ENCODE results near the gene GBGT1.
"Not testable (repeated sequence)": the region's sequence is repeated elsewhere in the genome, so short reads cannot be mapped to it uniquely, and the experiment has no call there.

The GBGT1 gene

DNA sequence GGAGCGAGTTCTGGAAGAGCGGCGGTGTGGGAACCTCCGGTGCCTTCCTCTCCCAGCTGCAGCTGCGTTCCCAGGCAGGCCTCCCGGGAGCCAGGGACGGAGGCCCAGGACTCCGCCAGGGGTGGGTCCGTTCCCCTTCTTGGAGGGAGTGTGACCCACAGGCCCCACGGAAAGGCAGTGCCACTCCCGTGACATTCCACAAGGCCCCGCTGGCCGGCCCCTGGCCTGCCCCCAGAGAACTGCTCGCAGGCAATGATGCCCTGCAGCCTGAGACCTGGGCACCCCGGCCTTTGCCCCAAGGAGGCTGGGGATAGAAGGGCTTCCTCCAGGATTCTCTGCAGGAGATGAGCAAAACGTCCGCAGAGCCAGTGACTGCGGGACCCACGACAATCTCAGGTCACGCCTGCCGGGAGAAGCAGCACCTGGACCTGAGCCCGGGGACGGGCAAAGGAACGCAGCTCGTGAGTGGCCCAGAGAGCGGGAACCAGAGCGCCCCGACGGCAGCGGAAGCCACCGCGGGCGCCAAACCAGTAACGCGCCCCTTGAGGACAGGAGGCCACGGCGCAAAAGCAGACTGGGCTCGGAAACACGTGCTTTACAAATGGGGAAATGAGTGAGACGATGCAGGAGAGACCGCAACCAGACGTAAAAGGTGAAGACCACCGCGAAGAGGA lies 36.1 kb upstream of the GBGT1 start:
- DNase-seq: no peak

DNA sequence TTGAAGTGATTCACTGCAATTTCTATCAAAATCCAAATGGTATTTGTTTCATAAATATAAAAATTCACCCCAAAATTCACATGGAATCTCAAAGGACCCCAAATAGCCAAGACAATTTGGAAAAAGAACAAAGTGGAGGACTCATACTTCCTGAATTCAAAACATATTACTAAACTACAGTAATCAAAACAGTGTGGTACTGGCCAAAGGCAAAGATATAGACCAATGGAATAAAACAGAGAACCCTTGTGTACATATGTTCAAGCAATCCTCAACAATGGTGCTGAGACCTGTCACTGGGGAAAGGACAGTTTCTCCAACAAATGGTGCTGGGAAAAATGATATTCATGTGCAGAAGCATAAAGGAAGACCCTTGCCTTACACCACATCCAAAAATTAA lies 31.3 kb upstream of the GBGT1 start:
- DNase-seq: no peak

DNA sequence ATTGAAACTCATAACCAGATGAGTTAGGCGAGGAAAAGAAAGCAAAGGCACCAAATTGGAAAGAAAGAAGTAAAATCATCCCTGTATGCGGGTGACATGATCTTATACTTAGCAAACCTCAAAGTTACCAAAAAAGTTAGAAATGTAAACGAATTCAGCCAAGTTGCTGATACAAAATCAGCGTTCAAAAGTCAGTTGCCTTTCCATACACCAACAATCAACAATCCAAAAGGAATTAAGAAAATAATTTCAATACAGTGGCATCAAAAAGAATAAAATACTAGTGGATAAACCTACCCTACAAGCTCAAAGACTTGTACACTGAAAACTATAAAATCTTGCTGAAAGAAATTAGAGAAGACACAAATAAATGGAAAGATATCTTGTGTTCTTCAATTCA lies 30.9 kb upstream of the GBGT1 start:
- DNase-seq: no peak

DNA sequence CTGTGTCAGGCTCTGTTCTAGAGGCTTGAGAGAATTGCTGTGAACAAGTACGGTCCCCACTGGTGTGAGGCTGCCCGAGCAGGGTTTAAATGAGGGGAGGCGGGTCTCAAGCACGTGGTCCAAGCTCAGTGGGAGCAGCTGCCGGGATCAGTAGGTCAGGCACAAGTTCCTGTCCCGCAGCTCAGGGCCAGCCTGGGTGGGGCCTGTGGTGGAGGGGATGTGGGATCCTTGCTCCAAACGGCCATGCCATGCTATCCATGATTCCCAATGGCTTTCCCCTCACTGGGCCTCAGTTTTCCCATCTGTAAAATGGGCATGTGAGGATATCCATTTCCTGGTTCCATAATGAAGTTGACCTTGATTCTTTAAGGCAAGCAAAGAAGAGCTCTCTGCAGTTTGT lies 28.3 kb upstream of the GBGT1 start:
- no peak for DNase-seq

DNA sequence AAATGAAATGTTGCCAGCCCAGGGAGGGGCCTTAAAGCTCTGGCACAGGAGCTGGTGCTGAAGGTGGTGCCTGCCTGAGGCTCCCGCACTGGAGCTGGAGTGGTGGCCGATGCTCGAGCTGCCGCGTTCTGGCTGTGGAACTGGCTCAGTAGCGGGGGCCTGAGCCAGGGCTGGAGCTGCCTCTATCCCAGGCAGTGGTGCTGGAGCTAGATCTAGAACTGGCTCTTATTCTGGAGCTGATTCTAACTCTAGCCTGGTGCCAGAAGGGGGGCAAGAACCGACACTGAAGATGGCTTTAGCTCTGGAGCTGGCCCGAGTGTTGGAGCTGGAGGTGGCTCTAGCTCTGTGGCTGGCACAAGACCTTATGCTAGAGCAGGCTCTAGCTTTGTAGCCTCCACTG lies 26.1 kb upstream of the GBGT1 start:
- no peak for DNase-seq

DNA sequence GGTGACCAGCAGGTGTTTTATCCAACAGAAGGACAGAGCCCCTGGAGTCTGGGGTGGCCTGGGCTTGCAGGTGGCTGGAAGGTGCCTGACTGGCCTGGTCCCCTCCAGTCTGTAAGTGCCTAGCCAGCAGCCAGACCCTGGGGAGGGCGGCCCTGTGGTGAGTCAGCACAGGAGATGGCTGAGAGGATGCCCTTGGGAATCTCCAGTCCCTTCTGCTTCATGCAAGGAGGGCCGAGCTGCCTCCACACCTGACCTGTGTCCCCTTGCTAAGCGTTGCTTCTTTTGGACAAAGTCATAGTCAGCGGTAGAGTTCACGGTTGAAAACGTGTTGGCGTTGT lies 25.1 kb upstream of the GBGT1 start:
- no peak for DNase-seq

DNA sequence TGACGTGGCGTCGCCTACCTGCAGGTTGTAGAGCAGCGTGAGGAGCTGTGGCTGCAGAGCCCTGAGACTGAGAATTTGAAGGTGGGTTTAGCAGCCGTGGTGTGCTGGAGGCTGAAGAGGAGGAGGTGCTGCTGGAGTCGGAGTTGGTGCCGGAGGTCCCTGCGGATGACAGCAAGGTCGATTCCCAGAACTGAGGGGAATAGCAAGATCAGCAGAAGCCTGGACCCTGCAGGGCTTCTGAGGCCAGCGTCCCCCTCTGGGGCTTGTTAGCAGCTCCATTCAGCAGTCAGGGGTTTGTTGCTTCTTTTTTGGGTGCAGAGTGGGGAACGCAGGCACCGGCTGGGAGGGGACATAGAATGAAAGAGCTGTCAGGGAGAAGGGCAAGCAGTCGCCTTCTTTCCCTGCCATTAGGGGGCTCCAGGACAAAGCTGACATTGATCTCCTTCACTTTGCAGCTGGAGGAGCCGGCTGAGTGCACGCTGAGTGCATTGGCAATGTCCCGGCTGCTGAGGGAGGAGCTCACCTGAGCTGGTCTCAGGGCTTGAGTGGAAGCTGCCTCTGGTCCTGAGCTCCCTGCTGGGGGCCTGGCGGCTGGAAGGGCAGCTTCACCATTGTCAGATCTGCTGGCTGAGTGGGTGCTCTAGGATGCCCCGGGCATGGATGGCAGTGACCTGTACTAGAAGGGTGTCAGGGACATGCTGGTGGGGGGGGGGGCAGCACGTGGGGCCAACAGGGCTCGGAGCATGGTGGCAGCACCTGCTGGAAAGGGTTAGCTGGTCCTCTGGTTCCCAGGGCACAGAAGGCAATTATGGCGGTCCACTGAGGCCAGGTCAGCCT lies 24.5 kb upstream of the GBGT1 start:
- DNase-seq: peak in 2 of 58 donors; percentile 7 to 13

DNA sequence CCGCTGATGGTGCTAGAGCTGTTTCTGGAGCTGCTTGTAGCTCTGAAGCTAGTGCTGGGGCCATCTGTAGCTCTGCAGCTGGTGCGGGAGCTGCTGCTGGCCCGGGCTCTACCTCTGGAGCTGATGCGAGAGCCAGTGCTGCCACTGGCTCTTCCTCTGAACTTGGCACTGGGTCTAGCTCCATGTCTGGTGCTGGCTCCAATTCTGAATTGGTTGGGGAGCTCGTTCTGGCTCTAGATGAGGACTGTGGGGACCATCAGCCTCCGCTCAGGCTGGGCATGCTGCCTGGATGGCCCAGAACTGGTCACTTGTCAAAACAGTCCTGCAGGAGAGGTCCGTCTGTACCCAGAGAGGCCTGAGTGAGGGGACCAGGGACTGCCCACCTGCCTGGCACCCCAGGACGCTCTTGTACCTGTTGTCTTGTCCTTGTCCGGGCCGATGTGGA lies 23.9 kb upstream of the GBGT1 start:
- DNase-seq: no peak

DNA sequence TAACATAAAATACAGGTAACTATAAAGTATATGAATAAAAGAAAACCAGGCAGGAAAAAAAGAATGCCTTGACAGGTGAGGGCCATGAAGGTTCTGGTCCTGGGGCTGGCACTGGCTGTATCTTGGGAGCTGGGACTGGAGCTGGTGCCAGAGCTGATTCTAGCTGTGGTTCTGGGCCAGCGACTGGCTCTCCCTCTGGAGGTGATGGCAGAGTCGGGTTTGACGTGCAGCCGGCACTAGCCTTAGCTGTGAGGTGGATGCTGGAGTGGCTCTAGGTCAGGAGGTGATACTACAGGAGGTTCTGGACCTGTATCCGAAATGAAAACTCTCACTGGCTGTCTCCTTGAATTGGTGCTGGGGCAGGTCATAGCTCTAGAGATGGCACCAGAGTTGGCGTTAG lies 23.0 kb upstream of the GBGT1 start:
- no peak for DNase-seq

DNA sequence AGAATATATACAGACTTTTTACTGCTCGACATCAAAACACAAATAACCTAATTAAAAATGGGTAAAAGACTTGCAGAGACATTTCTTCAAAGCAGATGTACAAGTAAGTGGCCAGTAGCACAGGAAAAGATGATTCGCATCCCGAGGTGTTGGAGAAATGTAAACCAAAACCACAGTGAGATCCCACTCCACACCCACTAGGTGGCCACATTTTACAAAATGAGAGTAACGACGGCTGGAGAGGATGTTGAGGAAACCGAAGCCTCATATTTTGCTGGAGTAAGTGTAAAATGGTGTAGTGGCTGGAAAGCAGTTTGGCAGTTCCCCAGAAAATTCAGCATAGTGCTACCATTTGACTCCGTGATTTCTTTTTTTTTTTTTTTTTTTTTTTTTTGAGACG lies 21.3 kb upstream of the GBGT1 start:
- peak in 29 of 58 donors; percentile 5 to 78 (median 30) for DNase-seq

DNA sequence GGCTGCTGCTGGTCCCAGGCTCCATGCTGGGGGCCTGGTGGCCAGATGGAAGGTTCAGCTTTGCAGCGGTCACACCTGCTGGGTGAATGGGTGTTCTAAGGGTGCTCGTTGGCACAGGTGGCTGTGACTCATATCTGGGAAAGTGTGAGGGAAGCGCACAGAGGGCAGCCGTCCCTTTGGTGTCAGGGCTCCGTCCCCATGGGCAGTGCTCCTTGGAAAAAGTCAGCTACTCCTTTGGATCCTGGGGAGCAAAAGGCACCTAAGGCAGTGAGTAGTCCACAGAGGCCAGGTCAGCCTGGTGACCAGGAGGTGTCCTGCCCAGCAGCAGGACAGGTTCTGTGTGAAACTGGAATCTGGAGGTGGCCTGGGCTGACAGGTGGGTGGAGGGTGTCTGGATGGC lies 18.4 kb upstream of the GBGT1 start:
- no peak for DNase-seq

DNA sequence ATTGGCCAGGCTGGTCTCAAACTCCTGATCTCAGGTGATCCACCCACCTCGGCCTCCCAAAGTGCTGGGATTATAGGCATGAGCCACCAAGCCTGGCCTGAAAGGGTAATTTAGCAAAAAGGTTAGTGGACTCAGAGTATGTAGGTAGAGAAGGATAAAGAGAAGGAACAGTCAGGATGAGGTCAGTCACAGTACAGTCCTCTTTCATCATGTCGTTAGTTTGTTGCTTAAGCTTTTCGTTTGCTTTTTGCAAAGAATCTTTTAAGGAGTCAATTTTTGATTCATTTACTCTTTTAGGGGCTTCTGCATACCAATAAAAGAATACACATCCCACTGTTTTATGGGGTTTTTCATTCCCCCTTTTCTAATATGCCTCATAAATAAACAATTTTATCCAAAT lies 17.8 kb upstream of the GBGT1 start:
- no peak for DNase-seq

DNA sequence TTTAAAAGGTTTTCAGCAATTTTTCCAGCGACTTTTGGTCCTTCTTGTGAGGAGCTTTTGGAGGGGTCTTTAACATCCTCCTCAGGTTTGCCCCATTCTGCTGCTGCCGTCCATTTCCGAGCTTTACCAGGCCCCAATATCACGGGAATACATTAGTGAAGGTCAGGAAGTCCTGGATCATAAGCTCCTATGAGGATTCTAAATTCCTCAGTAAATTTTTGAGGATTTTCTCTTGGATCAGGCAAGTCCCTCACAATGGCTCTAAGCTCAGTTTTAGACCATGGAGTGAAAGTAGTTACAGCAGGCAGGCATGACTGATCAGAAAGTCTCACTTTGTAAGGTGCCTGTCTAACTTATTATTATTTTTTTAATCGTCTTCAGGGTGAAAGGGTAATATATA lies 17.2 kb upstream of the GBGT1 start:
- no peak for DNase-seq

DNA sequence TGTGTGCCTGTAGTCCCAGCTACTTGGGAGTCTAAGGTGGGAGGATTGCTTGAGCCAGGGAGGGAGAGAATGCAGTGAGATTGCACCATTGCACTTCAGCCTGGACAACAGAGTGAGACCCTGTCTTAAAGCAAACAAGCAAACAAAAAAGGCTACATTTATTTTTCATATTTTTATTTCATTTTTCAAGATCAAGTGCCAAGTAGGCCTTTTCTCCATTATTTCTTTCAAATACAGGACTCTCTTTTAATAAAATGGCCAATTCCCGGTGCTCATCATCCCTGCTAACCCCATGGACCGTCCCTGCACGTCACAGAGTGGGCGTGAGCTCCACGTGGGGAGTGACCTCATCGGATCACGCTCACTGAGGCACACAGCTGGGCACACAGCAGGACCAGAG lies 9.3 kb upstream of the GBGT1 start:
- no peak for DNase-seq

DNA sequence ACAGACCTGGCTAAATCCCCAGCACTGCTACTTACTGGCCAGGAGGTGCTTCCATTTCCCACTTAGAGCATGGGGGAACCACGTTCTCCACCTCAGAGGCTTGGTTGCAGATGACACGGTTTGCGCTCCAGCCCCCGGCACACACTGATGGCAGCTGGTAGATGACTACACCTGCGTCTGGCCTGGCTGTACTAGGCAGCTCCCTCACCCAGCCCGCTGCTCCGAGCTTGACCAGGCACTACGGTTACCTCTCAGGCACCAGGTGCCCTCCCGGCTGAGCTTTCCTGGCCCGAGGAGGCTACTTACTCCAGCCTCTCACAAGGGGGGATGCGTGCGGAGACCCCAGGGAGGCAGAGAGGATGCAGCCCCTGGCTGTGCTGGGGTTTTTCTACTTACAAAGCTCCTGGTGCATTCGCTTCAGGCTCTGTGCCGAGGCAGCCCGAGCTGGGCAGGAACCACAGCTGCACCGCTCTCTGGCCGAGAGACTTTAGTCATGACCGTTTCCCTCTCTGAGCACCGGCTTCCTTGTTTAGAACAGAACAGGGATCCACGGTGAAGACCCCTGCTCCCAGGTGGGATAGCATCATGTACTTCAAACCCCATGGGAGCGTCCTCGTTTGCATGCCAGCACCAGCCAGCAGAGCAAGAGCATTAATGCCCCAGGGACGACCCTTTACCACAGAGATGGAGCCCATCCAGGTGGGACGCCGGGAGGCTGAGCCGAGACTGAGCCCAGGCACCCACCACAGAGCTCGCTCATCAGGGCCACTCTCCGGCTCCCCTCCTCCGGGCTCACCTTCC lies 7.6 kb upstream of the GBGT1 start:
- no peak for DNase-seq

DNA sequence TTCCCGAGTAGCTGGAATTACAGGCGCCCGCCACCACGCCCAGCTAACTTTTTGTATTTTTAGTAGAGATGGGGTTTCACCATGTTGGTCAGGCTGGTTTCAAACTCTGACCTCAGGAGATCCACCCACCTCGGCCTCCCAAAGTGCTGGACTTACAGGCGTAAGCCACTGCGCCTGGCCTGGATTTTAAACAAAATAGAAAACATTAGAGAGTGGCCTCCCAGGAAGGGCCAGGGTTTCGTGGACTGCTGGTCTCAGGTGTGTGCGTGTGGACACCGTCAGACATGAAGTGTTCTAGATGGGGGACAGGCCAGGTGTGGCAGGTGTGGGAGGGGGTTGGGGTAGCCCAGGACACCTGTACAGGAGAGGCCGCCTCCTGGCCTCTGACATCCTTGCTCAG lies 7.0 kb upstream of the GBGT1 start:
- DNase-seq: no peak

DNA sequence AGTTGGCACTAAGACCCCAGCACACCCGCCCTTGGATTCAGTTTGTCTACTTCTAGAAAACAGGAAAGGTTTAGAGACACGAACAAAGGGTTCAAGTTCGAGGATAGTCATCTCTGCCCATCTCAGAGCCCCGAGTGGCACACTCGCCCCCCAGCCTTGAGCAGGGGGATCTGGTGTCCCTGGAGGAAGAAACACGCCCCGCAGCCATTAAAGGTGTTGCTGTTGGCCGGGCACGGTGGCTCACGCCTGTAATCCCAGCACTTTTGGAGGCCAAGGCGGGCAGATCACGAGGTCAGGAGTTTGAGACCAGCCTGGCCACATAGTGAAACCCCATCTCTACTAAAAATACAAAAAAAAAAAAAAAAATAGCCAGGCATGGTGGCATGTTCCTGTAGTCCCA lies 6.0 kb upstream of the GBGT1 start:
- DNase-seq: not testable (repeated sequence)

DNA sequence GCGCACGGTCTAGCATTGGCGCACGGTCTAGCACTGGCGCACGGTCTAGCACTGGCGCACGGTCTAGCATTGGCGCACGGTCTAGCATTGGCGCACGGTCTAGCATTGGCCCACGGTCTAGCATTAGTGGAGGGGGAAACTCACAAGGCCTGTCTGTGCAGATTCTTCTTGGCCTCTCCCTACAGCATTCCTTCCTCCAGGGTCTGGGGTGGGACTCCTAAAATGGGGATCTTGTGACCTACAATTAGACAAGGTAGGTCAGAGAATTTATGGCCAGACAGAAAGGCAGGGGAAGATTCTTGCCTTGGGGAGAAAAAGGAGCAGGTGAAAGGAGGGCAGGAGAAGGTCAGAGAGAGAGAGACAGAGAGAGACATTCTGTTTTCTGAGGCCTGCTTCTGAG lies 5.4 kb upstream of the GBGT1 start:
- no peak for DNase-seq

DNA sequence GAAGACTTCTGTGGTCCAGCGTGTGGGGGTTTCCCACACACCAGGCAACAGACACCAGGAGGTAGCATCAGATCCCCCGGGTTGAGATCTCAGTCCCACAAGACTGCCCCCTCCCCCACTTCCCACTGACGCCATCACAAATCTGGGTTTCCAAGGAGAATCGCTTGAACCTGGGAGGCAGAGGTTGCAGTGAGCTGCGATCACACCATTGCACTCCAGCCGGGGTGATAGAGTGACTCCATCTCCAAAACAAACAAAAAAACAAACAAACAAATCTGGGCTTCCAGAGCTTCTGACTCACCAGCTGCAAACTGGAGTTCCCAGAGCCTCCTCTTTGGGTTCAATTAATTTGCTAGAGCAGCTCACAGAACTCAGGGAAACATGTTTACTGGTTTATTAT lies 4.7 kb upstream of the GBGT1 start:
- DNase-seq: no peak

DNA sequence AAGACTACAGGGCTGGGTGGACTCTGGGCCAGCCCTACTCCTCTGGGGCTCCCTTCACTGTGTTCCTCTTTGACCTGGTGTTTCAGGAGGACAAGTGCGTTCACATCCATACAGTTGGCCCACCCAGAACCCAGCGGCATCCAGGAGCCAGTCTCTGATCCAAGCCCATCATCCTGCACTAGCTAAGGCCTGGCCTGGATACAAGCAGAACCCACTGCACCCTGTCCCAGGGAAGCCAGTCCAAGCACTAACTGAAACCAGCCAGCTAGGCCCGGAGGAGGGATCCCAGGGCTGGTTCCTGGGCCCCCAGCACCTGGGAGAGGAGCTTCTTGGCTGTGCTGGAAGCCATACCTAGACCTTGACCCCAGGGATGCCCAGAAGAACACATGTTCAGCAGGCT lies 4.1 kb upstream of the GBGT1 start:
- DNase-seq: no peak

DNA sequence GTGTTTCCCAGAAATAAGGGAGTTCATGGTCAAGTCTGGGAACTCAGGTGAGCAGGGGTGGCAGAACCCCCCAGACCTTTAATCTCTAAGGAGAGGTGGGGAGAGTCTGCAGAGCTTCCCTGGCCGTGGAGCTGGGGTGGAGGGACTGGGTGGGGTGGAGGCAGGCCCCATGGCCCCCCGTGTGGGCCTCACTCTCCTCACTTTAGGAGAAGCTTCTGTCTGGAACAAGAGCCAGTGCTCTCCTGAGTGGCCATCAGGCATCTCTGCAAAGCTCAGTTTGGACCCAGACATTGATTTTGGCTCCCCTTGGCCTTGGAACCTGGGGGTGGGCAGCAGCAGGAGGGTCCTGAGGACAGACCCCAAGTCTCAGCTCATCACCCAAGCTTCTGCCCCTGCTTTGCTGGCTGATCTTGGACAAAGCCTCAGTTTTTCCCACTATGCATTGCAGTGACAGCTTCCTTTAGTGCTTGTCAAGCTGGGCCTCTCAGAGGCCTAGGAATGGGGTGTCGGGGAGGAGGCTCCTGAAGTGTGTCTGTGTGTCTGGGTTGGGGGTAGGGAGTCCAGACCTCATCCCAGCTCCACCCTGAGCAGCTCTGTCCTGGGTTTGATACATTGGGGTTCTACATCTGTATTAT lies 3.5 kb upstream of the GBGT1 start:
- DNase-seq: no peak

DNA sequence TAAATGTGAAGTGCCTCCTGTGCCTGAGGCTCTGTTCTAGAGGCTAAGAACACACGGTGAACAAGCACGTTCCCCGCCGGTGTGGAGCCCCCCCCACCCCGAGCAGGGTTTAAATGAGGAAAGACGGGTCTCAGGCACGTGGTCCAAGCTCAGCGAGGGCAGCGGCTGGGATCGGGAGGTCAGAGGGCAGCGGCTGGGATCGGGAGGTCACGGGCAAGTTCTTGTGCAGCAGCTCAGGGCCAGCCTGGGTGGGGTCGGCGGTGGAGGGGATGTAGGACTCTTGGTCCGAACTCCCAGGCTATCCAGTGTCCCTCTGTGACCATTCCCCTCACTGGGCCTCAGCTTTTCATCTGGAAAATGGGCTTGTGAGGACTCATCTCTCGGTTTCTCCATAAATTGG lies 2.7 kb upstream of the GBGT1 start:
- no peak for DNase-seq
